GM12878 (cell line): ENCODE results near the gene COL27A1. TPM values are rescaled to one million over a fixed set of nuclear protein-coding genes. Genes with fewer than 3 reads are reported as not detected.

Source experiments
- ATAC-seq: fragments of 200-7000 bp; cut with Tn5 transposase; 3 replicates; pipeline ENCODE4 v1.9.1; 2020; ENCODE audit warnings: mild to moderate bottlenecking, moderate library complexity
- BruUV-seq: library from RNA; stranded (reverse); fragments of 400-500 nt; replicated peaks from 2 replicates; lab custom pipeline; 2021; lab: Mats Ljungman, UMichigan
- CTCF ChIA-PET: fragments of 300-600 bp; sonication (Branson Sonifier 250); formaldehyde crosslinking; extraction: SDS; loops from one replicate; lab custom pipeline; 2021; ENCODE audit warnings: inconsistent platforms; lab: Yijun Ruan, JAX
- POLR2A ChIA-PET: fragments of 350-600 bp; formaldehyde crosslinking; extraction: SDS; loops from one replicate; lab custom pipeline; 2021; ENCODE audit warnings: inconsistent platforms; lab: Charles Lee
- RAD21 ChIA-PET: fragments of 300-600 bp; sonication (Branson Sonifier 250); formaldehyde crosslinking; loops from one replicate; lab custom pipeline; 2023; ENCODE audit warnings: antibody characterized with exemption; ENCODE audit not compliant: unreplicated experiment; lab: Charles Lee
- SMC1A ChIA-PET: fragments of 300-600 bp; sonication (Branson Sonifier 250); formaldehyde crosslinking; loops from one replicate; lab custom pipeline; 2023; ENCODE audit not compliant: unreplicated experiment, uncharacterized antibody; lab: Charles Lee
- DNase-seq: peaks from one replicate; pipeline ENCODE4 v3.0.0-alpha.2; 2011; ENCODE audit warnings: low read depth, low spot score
- FAIRE-seq: peaks from 3 replicates; lab custom pipeline; 2011; peaks lifted over from hg19 to GRCh38; lab: Jason Lieb, UNC
- H2AFZ ChIP-seq: 2 replicates; pipeline ENCODE4 v1.6.0; 2011; ENCODE audit warnings: low read depth, low read length, control low read depth; ENCODE audit not compliant: control insufficient read depth
- H3K27ac ChIP-seq: 2 replicates; pipeline ENCODE4 v1.5.1; 2011; ENCODE audit warnings: control low read depth; ENCODE audit not compliant: control insufficient read depth, insufficient read depth
- H3K27me3 ChIP-seq, 2 experiments: replicated peaks in 1 of 2; 2 replicates each; pipeline versions ENCODE4 v1.6.0 to v1.6.1; 2011; ENCODE audit warnings: low read length in 1 of 2; ENCODE audit not compliant: control insufficient read depth in 2 of 2, insufficient read depth in 2 of 2
- H3K36me3 ChIP-seq, 2 experiments: 2 replicates each; pipeline ENCODE4 v1.5.1; 2011; ENCODE audit warnings: low read length in 1 of 2; ENCODE audit not compliant: control insufficient read depth in 2 of 2, insufficient read depth in 2 of 2
- H3K4me1 ChIP-seq: 2 replicates; pipeline ENCODE4 v1.6.1; 2011; ENCODE audit warnings: mild to moderate bottlenecking, low read length, moderate library complexity, mixed read lengths; ENCODE audit not compliant: control insufficient read depth, insufficient read depth
- H3K4me2 ChIP-seq: 2 replicates; pipeline ENCODE4 v1.6.0; 2011; ENCODE audit warnings: control low read depth; ENCODE audit not compliant: control insufficient read depth, insufficient read depth
- H3K4me3 ChIP-seq: fragments of 200-600 bp; sonication (generic); 2 replicates; pipeline ENCODE4 v1.5.1; 2016
- H3K79me2 ChIP-seq: 2 replicates; pipeline ENCODE4 v1.6.0; 2011; ENCODE audit warnings: low read length; ENCODE audit not compliant: control insufficient read depth, insufficient read depth
- H3K9ac ChIP-seq: 2 replicates; pipeline ENCODE4 v1.8.0; 2011; ENCODE audit warnings: low read length, control low read depth, mixed read lengths; ENCODE audit not compliant: control insufficient read depth, insufficient read depth
- H3K9me3 ChIP-seq: replicated peaks from 3 replicates; pipeline ENCODE4 v1.5.1; 2011; ENCODE audit warnings: mild to moderate bottlenecking, low read length; ENCODE audit not compliant: control insufficient read depth, insufficient read depth
- H4K20me1 ChIP-seq: 2 replicates; pipeline ENCODE4 v1.6.0; 2011; ENCODE audit not compliant: control insufficient read depth, insufficient read depth
- ATF7 ChIP-seq: fragments of 450-650 bp; IDR thresholded peaks from 2 replicates; pipeline ENCODE4 v1.6.1; 2016; ENCODE audit warnings: low read depth, mild to moderate bottlenecking
- BACH1 ChIP-seq: fragments of 450-650 bp; IDR thresholded peaks from 2 replicates; pipeline ENCODE4 v1.6.1; 2017; ENCODE audit warnings: mild to moderate bottlenecking, borderline replicate concordance
- CHD1 ChIP-seq: IDR thresholded peaks from 2 replicates; pipeline ENCODE4 v1.6.1; 2012; ENCODE audit warnings: low read depth, low read length, improper control_type of control experiment
- IRF4 ChIP-seq: IDR thresholded peaks from 2 replicates; pipeline ENCODE4 v1.6.1; 2011; ENCODE audit warnings: low read depth, low read length
- POLR2A ChIP-seq: IDR thresholded peaks from 2 replicates; pipeline ENCODE4 v1.6.1; 2011; ENCODE audit warnings: low read depth, mild to moderate bottlenecking, low read length
- SIN3A ChIP-seq: IDR thresholded peaks from 2 replicates; pipeline ENCODE4 v1.6.1; 2012; ENCODE audit warnings: low read depth, low read length, improper control_type of control experiment
- WGBS: methylation state at CpG from one replicate; pipeline ENCODE4 v1.1.6; 2016; ENCODE audit warnings: low lambda C conversion rate; ENCODE audit not compliant: insufficient replicate concordance, insufficient coverage; ENCODE audit errors: missing lambda C conversion rate; 5-methylcytosine and 5-hydroxymethylcytosine counted together
- in situ Hi-C: fragments of 300-500 bp; cut with MboI; formaldehyde crosslinking; loops from 9 replicates; pipeline ENCODE4 v1.14.3; 2018; ENCODE audit warnings: mixed read lengths
- intact Hi-C: fragments of 100-400 bp; cut with micrococcal nuclease; formaldehyde crosslinking; loops from one replicate; pipeline ENCODE4 v1.14.2; 2022; ENCODE audit not compliant: unreplicated experiment
- polyA plus RNA-seq, 11 experiments: library from polyadenylated mRNA; depleted of rRNA in 4 of 11; unstranded in 6 of 11; stranded (reverse) in 5 of 11; fragments of >200 nt; fragmentation: Nextera tagmentation in 4 of 11; fragmentation: Illumina TruSeq in 1 of 11; extraction: Ambion mirVana in 4 of 11; extraction: Trizol in 1 of 11; gene quantifications; 1 replicate in 1 of 11; 2 replicates in 10 of 11; pipeline versions ENCODE4 v1.2.1 to v1.2.3, GENCODE V29; 2011 to 2016; ENCODE audit warnings: inconsistent platforms in 2 of 11, missing spikeins in 2 of 11, low read depth in 1 of 11
- total RNA-seq, 4 experiments: library from RNA; depleted of rRNA in 3 of 4; stranded (reverse); fragments of >200 nt in 3 of 4; fragmentation: Illumina TruSeq in 1 of 4; extraction: Trizol in 1 of 4; gene quantifications; 2 replicates each; pipeline versions ENCODE4 v1.2.1 to v1.2.3, GENCODE V29; 2013 to 2021
- TF ChIP-seq, protein P1 (sequence below): IDR thresholded peaks from 2 replicates; pipeline ENCODE4 v1.6.1; 2012; ENCODE audit warnings: improper control_type of control experiment, low read depth, low read length; ENCODE audit not compliant: insufficient replicate concordance
- TF ChIP-seq, protein P2 (sequence below): fragments of 450-650 bp; IDR thresholded peaks from 2 replicates; pipeline ENCODE4 v1.6.1; 2017; ENCODE audit warnings: mild to moderate bottlenecking, low read depth, inconsistent platforms; ENCODE audit not compliant: poor library complexity, severe bottlenecking

COL27A1 gene
- total and polyA plus RNA-seq, 10 of the 15 experiments (the other 5 are each of a cell fraction or from before 2014, with no cell fraction given): 0.10 TPM; not detected in 9

DNA sequence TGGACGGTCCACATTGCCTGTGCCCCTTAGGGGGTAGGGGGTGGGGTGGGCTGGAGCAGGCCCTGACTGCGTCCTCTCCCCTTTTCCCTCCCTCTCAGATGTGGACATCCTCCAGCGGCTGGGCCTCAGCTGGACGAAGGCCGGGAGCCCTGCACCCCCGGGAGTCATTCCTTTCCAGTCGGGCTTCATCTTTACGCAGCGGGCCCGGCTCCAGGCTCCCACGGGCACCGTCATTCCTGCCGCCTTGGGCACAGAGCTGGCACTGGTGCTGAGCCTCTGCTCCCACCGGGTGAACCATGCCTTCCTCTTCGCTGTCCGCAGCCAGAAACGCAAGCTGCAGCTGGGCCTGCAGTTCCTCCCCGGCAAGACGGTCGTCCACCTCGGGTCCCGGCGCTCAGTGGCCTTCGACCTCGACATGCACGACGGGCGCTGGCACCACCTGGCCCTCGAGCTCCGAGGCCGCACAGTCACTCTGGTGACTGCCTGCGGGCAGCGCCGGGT is 12.3 kb downstream of the COL27A1 start:
- H3K79me2 ChIP-seq: no peaks in the 10 kb centered on the region
- in situ Hi-C loops: no loop called here
- H3K27ac ChIP-seq: no peak overlapping the region
- WGBS: 64% methylated on average over 28 of the region's 34 CpGs
- no peak overlapping the region for H3K9ac ChIP-seq
- no TSS peak for BruUV-seq
- POLR2A ChIA-PET: no interaction called here
- no peak overlapping the region for H3K4me2 ChIP-seq
- no peak overlapping the region for H3K4me3 ChIP-seq
- TF ChIP-seq BACH1 (no peak), ATF7 (no peak), CHD1 (no peak), IRF4 (no peak), SIN3A (no peak), POLR2A (no peak)
- TF ChIP-seq, protein P1, sequence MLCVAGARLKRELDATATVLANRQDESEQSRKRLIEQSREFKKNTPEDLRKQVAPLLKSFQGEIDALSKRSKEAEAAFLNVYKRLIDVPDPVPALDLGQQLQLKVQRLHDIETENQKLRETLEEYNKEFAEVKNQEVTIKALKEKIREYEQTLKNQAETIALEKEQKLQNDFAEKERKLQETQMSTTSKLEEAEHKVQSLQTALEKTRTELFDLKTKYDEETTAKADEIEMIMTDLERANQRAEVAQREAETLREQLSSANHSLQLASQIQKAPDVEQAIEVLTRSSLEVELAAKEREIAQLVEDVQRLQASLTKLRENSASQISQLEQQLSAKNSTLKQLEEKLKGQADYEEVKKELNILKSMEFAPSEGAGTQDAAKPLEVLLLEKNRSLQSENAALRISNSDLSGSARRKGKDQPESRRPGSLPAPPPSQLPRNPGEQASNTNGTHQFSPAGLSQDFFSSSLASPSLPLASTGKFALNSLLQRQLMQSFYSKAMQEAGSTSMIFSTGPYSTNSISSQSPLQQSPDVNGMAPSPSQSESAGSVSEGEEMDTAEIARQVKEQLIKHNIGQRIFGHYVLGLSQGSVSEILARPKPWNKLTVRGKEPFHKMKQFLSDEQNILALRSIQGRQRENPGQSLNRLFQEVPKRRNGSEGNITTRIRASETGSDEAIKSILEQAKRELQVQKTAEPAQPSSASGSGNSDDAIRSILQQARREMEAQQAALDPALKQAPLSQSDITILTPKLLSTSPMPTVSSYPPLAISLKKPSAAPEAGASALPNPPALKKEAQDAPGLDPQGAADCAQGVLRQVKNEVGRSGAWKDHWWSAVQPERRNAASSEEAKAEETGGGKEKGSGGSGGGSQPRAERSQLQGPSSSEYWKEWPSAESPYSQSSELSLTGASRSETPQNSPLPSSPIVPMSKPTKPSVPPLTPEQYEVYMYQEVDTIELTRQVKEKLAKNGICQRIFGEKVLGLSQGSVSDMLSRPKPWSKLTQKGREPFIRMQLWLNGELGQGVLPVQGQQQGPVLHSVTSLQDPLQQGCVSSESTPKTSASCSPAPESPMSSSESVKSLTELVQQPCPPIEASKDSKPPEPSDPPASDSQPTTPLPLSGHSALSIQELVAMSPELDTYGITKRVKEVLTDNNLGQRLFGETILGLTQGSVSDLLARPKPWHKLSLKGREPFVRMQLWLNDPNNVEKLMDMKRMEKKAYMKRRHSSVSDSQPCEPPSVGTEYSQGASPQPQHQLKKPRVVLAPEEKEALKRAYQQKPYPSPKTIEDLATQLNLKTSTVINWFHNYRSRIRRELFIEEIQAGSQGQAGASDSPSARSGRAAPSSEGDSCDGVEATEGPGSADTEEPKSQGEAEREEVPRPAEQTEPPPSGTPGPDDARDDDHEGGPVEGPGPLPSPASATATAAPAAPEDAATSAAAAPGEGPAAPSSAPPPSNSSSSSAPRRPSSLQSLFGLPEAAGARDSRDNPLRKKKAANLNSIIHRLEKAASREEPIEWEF: no peak
- TF ChIP-seq, protein P2, sequence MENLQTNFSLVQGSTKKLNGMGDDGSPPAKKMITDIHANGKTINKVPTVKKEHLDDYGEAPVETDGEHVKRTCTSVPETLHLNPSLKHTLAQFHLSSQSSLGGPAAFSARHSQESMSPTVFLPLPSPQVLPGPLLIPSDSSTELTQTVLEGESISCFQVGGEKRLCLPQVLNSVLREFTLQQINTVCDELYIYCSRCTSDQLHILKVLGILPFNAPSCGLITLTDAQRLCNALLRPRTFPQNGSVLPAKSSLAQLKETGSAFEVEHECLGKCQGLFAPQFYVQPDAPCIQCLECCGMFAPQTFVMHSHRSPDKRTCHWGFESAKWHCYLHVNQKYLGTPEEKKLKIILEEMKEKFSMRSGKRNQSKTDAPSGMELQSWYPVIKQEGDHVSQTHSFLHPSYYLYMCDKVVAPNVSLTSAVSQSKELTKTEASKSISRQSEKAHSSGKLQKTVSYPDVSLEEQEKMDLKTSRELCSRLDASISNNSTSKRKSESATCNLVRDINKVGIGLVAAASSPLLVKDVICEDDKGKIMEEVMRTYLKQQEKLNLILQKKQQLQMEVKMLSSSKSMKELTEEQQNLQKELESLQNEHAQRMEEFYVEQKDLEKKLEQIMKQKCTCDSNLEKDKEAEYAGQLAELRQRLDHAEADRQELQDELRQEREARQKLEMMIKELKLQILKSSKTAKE: no peak
- SMC1A ChIA-PET: no interaction called here
- RAD21 ChIA-PET: no interaction called here
- H4K20me1 ChIP-seq: no peaks in the 10 kb centered on the region
- H3K9me3 ChIP-seq: no peaks in the 10 kb centered on the region
- H3K4me1 ChIP-seq: no peaks in the 10 kb centered on the region
- DNase-seq: no peak
- H3K36me3 ChIP-seq: no peaks in the 10 kb centered on the region
- H2AFZ ChIP-seq: no peak overlapping the region
- intact Hi-C loops: no loop called here
- H3K27me3 ChIP-seq: peaks cover 0 to 4% of the 10 kb centered on the region in 2 experiments; a peak in 3 of 4 replicates
- FAIRE-seq: no peak
- no peak for ATAC-seq
- CTCF ChIA-PET: no interaction called here
